ENCODE results near the gene MGRN1. TPM values are rescaled to one million over a fixed set of nuclear protein-coding genes. Genes with fewer than 3 reads are reported as not detected.
A peak's percentile ranks its signal among the peaks of the same experiment; 100 is the strongest.

MGRN1 gene
- total and polyA plus RNA-seq, 2 experiments from 2014 or later, result 14.0 to 26.4 TPM

DNA sequence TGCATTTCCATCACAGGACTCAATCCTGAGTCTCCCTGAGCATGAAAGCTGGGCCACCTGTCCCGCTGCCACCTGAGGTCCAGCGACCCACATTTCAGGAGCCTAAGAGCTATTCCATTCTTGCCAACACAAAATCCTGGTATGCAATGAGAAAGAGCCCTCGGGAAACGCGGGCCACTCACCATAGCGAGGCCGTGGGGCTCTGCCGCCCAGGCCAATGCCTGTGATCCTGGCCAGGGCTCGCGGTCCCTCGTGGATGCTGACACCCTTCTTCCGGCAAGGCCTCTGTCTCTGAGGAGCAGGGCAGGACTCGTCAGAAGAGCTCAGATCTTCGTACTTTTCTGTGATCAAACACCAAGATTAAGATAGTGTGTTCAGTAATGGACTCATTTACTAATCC lies 80.3 kb downstream of the MGRN1 start:
- Histone ChIP-seq H3K36me3 (ENCODE audit: low read depth) (peaks cover 6% of the 10 kb centered on the region; the same call in 1 of the 2 replicates), H3K27me3 (replicated peaks; ENCODE audit: insufficient read depth) (no peaks in the 10 kb centered on the region), H3K4me2 (ENCODE audit: unreplicated experiment) (no peak overlapping the region), H3K9me3 (ENCODE audit: low read depth) (no peaks in the 10 kb centered on the region), H4K20me1 (ENCODE audit: insufficient read depth) (no peaks in the 10 kb centered on the region), H3F3A (ENCODE audit: insufficient read depth) (no peaks in the 10 kb centered on the region), H3K9ac (no peak overlapping the region), H3K4me3 (no peak overlapping the region), H2AFZ (no peak overlapping the region), H3K79me2 (ENCODE audit: insufficient read depth) (no peaks in the 10 kb centered on the region), H3K4me1 (ENCODE audit: insufficient read depth) (no peaks in the 10 kb centered on the region), H3K9me2 (ENCODE audit: insufficient read depth) (no peaks in the 10 kb centered on the region), H3K27ac (no peak overlapping the region)
- 96 to 98% methylated on average over 14 of the region's 14 CpGs for WGBS, 2 experiments (ENCODE audit: low coverage in 1 of 2, low lambda C conversion rate in 2 of 2, missing lambda C conversion rate in 2 of 2)
- no peak for TF ChIP-seq EZH2phosphoT487 (IDR thresholded peaks at IDR 0.05; ENCODE audit: insufficient read depth, low read depth)
- TF ChIP-seq EZH2 (IDR thresholded peaks at IDR 0.05; ENCODE audit: insufficient read depth, poor library complexity, severe bottlenecking), result no peak
- no peak for DNase-seq
- in situ Hi-C loops (cut with MboI), result no loop called here

DNA sequence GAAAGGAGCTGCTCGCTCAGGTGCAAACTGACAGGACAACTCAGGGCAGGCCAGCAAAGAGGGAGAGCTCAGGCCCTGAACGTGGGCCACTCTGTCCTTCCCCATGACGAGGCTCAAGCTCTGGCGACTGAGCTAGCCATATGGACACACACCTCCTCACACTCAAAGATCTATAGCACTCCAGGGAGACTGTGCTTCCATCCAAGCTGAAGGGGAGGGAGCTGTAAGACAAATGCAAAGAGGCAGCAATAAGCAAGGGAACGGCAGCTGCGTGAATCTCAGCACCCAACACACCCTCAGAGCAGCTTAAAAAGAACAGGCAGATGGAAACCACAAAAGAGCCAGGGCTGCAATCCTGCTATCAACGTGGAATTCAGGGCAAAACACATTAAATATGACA lies 82.2 kb downstream of the MGRN1 start:
- WGBS, 2 experiments (ENCODE audit: low coverage in 1 of 2, low lambda C conversion rate in 2 of 2, missing lambda C conversion rate in 2 of 2), result 76 to 81% methylated on average over 7 of the region's 7 CpGs
- no peaks in the 10 kb centered on the region for H3F3A ChIP-seq (ENCODE audit: insufficient read depth)
- no peak overlapping the region for H3K4me2 ChIP-seq (ENCODE audit: unreplicated experiment)
- no peak overlapping the region for H3K27ac ChIP-seq
- H3K9ac ChIP-seq, result no peak overlapping the region
- no peak overlapping the region for H2AFZ ChIP-seq
- TF ChIP-seq EZH2 (IDR thresholded peaks at IDR 0.05; ENCODE audit: insufficient read depth, poor library complexity, severe bottlenecking) (no peak), EZH2phosphoT487 (IDR thresholded peaks at IDR 0.05; ENCODE audit: insufficient read depth, low read depth) (no peak)
- peaks cover 6% of the 10 kb centered on the region; the same call in 1 of the 2 replicates for H3K36me3 ChIP-seq (ENCODE audit: low read depth)
- H3K9me3 ChIP-seq (ENCODE audit: low read depth), result no peaks in the 10 kb centered on the region
- H3K27me3 ChIP-seq (replicated peaks; ENCODE audit: insufficient read depth), result no peaks in the 10 kb centered on the region
- H3K4me1 ChIP-seq (ENCODE audit: insufficient read depth), result no peaks in the 10 kb centered on the region
- H3K9me2 ChIP-seq (ENCODE audit: insufficient read depth), result no peaks in the 10 kb centered on the region
- H3K79me2 ChIP-seq (ENCODE audit: insufficient read depth), result no peaks in the 10 kb centered on the region
- DNase-seq, result no peak
- in situ Hi-C loops (cut with MboI), result no loop called here
- no peaks in the 10 kb centered on the region for H4K20me1 ChIP-seq (ENCODE audit: insufficient read depth)
- H3K4me3 ChIP-seq, result no peak overlapping the region

DNA sequence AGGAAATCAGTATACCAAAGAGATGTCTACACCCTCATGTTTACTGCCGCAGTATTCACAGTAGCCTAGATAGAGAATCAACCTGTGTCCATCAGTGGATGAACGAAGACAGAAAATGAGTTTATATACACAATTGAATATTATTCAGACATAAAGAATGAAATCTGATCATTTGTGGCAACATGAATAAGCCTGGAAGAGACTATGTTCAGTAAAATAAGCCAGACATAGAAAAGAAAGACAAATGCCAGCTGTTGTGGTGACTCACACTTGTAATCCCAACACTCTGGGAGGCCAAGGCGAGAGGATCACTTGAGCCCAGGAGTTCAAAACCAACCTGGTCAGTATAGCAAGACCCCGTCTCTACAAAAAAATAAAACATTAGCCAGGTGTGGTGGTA lies 84.9 kb downstream of the MGRN1 start:
- no peaks in the 10 kb centered on the region for H3K9me2 ChIP-seq (ENCODE audit: insufficient read depth)
- no peaks in the 10 kb centered on the region for H4K20me1 ChIP-seq (ENCODE audit: insufficient read depth)
- H3K4me1 ChIP-seq (ENCODE audit: insufficient read depth), result no peaks in the 10 kb centered on the region
- whole genome bisulfite sequencing, 2 experiments (ENCODE audit: low coverage in 1 of 2, low lambda C conversion rate in 2 of 2, missing lambda C conversion rate in 2 of 2), result 94% methylated on average over 4 of the region's 4 CpGs
- in situ Hi-C loops (cut with MboI), result no loop called here
- H2AFZ ChIP-seq, result no peak overlapping the region
- no peaks in the 10 kb centered on the region for H3F3A ChIP-seq (ENCODE audit: insufficient read depth)
- no peak overlapping the region for H3K4me3 ChIP-seq
- H3K36me3 ChIP-seq (ENCODE audit: low read depth), result peaks cover 6% of the 10 kb centered on the region; the same call in 1 of the 2 replicates
- no peaks in the 10 kb centered on the region for H3K9me3 ChIP-seq (ENCODE audit: low read depth)
- H3K79me2 ChIP-seq (ENCODE audit: insufficient read depth), result no peaks in the 10 kb centered on the region
- TF ChIP-seq EZH2 (IDR thresholded peaks at IDR 0.05; ENCODE audit: insufficient read depth, poor library complexity, severe bottlenecking), result no peak
- no peak for TF ChIP-seq EZH2phosphoT487 (IDR thresholded peaks at IDR 0.05; ENCODE audit: insufficient read depth, low read depth)
- no peak overlapping the region for H3K27ac ChIP-seq
- H3K9ac ChIP-seq, result no peak overlapping the region
- no peaks in the 10 kb centered on the region for H3K27me3 ChIP-seq (replicated peaks; ENCODE audit: insufficient read depth)
- DNase-seq, result peak; percentile 16
- H3K4me2 ChIP-seq (ENCODE audit: unreplicated experiment), result no peak overlapping the region

DNA sequence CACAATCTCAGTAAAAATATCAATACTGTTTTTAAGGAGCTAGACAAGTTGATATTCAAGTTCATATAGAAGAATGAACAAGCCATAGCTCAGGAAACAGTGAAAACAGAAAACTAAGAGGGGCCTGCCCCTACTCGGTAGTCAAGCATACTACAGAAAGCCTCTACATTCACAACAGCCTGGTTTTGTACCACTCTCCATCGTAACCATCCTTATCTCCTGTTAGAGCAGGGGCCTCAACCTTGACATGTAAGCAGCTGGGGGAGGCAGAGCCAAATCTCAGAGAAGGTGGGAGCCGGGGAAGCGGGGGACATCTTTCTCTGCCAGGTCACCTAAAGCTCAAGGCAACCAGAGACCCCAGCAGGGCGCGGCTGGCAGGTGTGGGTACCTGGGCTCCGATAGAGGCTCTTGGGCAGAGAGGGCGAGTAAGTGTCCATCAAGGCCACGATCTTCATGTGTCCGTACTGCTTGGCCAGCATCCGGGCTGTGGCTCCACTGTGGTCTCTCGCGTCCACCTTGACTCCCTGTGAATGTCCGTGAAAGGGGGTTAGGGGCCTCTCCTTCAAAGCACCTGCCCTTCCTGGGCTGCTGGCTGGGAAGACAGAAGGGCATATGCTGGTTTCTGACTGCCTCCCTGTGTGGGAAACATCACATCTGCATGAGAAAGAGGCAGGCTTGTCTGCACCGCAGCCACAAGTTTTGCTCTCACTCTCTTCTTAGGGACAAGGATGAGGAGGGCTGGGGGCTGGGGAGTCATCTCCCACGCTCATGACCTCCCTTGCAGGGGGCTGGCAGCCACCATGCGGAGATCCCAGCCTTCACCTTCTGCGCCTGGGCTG lies 89.3 kb downstream of the MGRN1 start:
- no peak overlapping the region for H3K4me3 ChIP-seq
- H3K27me3 ChIP-seq (replicated peaks; ENCODE audit: insufficient read depth), result no peaks in the 10 kb centered on the region
- no peaks in the 10 kb centered on the region for H3K9me2 ChIP-seq (ENCODE audit: insufficient read depth)
- H3K4me1 ChIP-seq (ENCODE audit: insufficient read depth), result no peaks in the 10 kb centered on the region
- no peaks in the 10 kb centered on the region for H3K9me3 ChIP-seq (ENCODE audit: low read depth)
- TF ChIP-seq EZH2phosphoT487 (IDR thresholded peaks at IDR 0.05; ENCODE audit: insufficient read depth, low read depth) (no peak), EZH2 (IDR thresholded peaks at IDR 0.05; ENCODE audit: insufficient read depth, poor library complexity, severe bottlenecking) (no peak)
- H3K36me3 ChIP-seq (ENCODE audit: low read depth), result no peaks in the 10 kb centered on the region; the same call in 1 of the 2 replicates
- no peak overlapping the region for H3K4me2 ChIP-seq (ENCODE audit: unreplicated experiment)
- H3F3A ChIP-seq (ENCODE audit: insufficient read depth), result no peaks in the 10 kb centered on the region
- no peaks in the 10 kb centered on the region for H4K20me1 ChIP-seq (ENCODE audit: insufficient read depth)
- in situ Hi-C loops (cut with MboI), result no loop called here
- no peaks in the 10 kb centered on the region for H3K79me2 ChIP-seq (ENCODE audit: insufficient read depth)
- H3K27ac ChIP-seq, result no peak overlapping the region
- no peak for DNase-seq
- no peak overlapping the region for H3K9ac ChIP-seq
- 85% methylated on average over 18 of the region's 18 CpGs for WGBS, 2 experiments (ENCODE audit: low coverage in 1 of 2, low lambda C conversion rate in 2 of 2, missing lambda C conversion rate in 2 of 2)
- no peak overlapping the region for H2AFZ ChIP-seq

Data from GM23248 (cell line).